Left ventricle myocardium inferior (tissue), 1 donor: Measurements from ENCODE around the gene GABARAP. TPM values are rescaled to one million over a fixed set of nuclear protein-coding genes. Genes with fewer than 3 reads are reported as not detected.

ENCODE experiments used
- DNase-seq: peaks from one replicate; pipeline ENCODE4 v3.0.0-alpha.2; 2020
- H3K27ac ChIP-seq: fragments of 200-600 bp; replicated peaks from 2 replicates; pipeline ENCODE4 v1.8.0; 2021
- H3K27me3 ChIP-seq: fragments of 200-600 bp; 2 replicates; pipeline ENCODE4 v1.8.0; 2021; ENCODE audit warnings: low read depth
- H3K36me3 ChIP-seq: fragments of 200-600 bp; 2 replicates; pipeline ENCODE4 v1.8.0; 2021
- H3K4me1 ChIP-seq: fragments of 200-600 bp; 2 replicates; pipeline ENCODE4 v1.8.0; 2021
- H3K4me3 ChIP-seq: fragments of 200-600 bp; 2 replicates; pipeline ENCODE4 v1.8.0; 2021; ENCODE audit warnings: mild to moderate bottlenecking, moderate library complexity
- H3K9me3 ChIP-seq: fragments of 200-600 bp; replicated peaks from 2 replicates; pipeline ENCODE4 v1.8.0; 2021
- CTCF ChIP-seq: fragments of 200-600 bp; IDR thresholded peaks from 2 replicates; pipeline ENCODE4 v1.8.0; 2021; ENCODE audit warnings: antibody characterized with exemption, mild to moderate bottlenecking, borderline replicate concordance
- intact Hi-C: fragments of 100-400 bp; cut with micrococcal nuclease; formaldehyde crosslinking; loops from one replicate; pipeline ENCODE4 v1.11.0; 2022
- total RNA-seq: library from RNA; stranded (reverse); fragmentation: NEBNext Ultra II Directional; extraction: Animal tissue kit (Norgen Biotek cat#: 25700); gene quantifications from one replicate; pipeline ENCODE4 v1.2.1, GENCODE V29; 2021
- donor health status: DM: no; HTN: yes; CAD: no; lungs with severe emphysema.

GABARAP gene
- total RNA-seq, 1 donor from 2014 or later, result 394 TPM

GRCh38 chr17:7239091-7240027 is 2.9 kb downstream of the GABARAP start, which contains the start of gene PHF23:
PHF23 (minus strand) TSS chr17:7239457; CDS start chr17:7239279, 178 bp downstream.
- intact Hi-C loops, result no loop called here
- Histone ChIP-seq H3K9me3 (no peaks in the 10 kb centered on the region), H3K27ac (peak within 1 kb of the TSS; percentile 99), H3K36me3 (peaks cover 41% of the 10 kb centered on the region), H3K4me1 (peaks cover 73% of the 10 kb centered on the region), H3K27me3 (no peaks in the 10 kb centered on the region), H3K4me3 (peak within 1 kb of the TSS; percentile 97)
- peak; percentile 99 for DNase-seq
- TF ChIP-seq CTCF, result no peak

GRCh38 chr17:7238420-7239090 is 3.7 kb downstream of the GABARAP start:
- H3K27ac ChIP-seq, result peak overlapping the region; percentile 99
- no peaks in the 10 kb centered on the region for H3K27me3 ChIP-seq
- no peak for TF ChIP-seq CTCF
- no peak for DNase-seq
- no peaks in the 10 kb centered on the region for H3K9me3 ChIP-seq
- H3K4me1 ChIP-seq, result peaks cover 76% of the 10 kb centered on the region
- peaks cover 33% of the 10 kb centered on the region for H3K36me3 ChIP-seq
- intact Hi-C loops, result no loop called here
- peak overlapping the region; percentile 97 for H3K4me3 ChIP-seq

- Histone ChIP-seq H3K36me3 (peaks cover 33% of the 10 kb centered on the region), H3K27ac (peak overlapping the region; percentile 99), H3K27me3 (no peaks in the 10 kb centered on the region), H3K4me1 (peaks cover 77% of the 10 kb centered on the region), H3K4me3 (peak overlapping the region; percentile 97), H3K9me3 (no peaks in the 10 kb centered on the region)
- intact Hi-C loops, result no loop called here
- peak; percentile 84 for DNase-seq
- TF ChIP-seq CTCF, result no peak
Measured at GRCh38 chr17:7237761-7238419, 4.4 kb downstream of the GABARAP start.

- Histone ChIP-seq H3K27ac (peak overlapping the region; percentile 99), H3K27me3 (no peaks in the 10 kb centered on the region), H3K4me1 (peaks cover 83% of the 10 kb centered on the region), H3K4me3 (peak overlapping the region; percentile 97), H3K36me3 (peaks cover 33% of the 10 kb centered on the region), H3K9me3 (no peaks in the 10 kb centered on the region)
- no peak for TF ChIP-seq CTCF
- intact Hi-C loops, result no loop called here
- no peak for DNase-seq
Measured at GRCh38 chr17:7237266-7237760, 4.9 kb downstream of the GABARAP start.

- no peak for DNase-seq
- H3K9me3 ChIP-seq, result no peaks in the 10 kb centered on the region
- peaks cover 85% of the 10 kb centered on the region for H3K4me1 ChIP-seq
- peak overlapping the region; percentile 99 for H3K27ac ChIP-seq
- H3K36me3 ChIP-seq, result peaks cover 33% of the 10 kb centered on the region
- no peak for TF ChIP-seq CTCF
- peak overlapping the region; percentile 97 for H3K4me3 ChIP-seq
- intact Hi-C loops, result no loop called here
- no peaks in the 10 kb centered on the region for H3K27me3 ChIP-seq
Measured at GRCh38 chr17:7236808-7237207, 5.4 kb downstream of the GABARAP start.
